ENCODE measurements around the gene SAMD11. TPM values are rescaled to one million over a fixed set of nuclear protein-coding genes. Genes with fewer than 3 reads are reported as not detected.

Gene SAMD11
- polyA plus RNA-seq, 2 of the 4 experiments (the other 2 are of a cell fraction) = 22.4 to 52.8 TPM

DNA sequence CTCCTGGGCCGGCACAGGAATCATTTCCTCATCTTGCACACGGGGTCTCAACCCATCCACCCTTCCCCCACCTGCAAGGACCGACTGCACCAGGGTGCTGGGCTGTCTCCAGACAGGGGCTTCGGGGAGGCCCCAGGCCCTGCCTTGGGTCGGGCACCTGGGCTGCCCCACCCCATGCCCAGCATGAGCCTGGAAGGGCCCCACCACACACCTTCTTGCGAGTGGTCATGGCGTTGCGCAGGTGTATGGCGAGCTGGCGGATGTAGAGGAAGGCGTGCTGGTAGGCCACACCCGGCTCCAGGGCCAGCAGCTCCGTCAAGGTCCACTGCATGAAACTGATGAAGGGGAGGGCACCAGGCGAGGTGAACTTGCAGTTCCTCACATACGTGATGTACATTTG, 28.5 kb downstream of the SAMD11 start:
- 100% methylated on average over 3 of the region's 15 CpGs for WGBS (ENCODE audit: missing lambda C conversion rate)
- ChIA-PET POLR2A (no interaction called here), CTCF (interaction anchor here (1.0 to 2.3 kb wide), 6 partner anchors 10 to 47 kb away, joined by 3 to 9 read pairs (median 6); no protein-coding TSS in a partner anchor)
- DNase-seq (ENCODE audit: low read depth in 1 of 2, low spot score in 1 of 2) (no peak), FAIRE-seq (no peak), ATAC-seq (no peak)
- Histone ChIP-seq H3K4me2 (no peak overlapping the region), H3K4me1 (no peaks in the 10 kb centered on the region; the same call in 2 of the 3 replicates), H3K4me3 (no peak overlapping the region), H3K9me3 (no peaks in the 10 kb centered on the region), H3K27ac (no peak overlapping the region)
- TF ChIP-seq HES2 (IDR thresholded peaks at IDR 0.05) (no peak), RFX5 (IDR thresholded peaks at IDR 0.05) (no peak), KDM5A (IDR thresholded peaks at IDR 0.05) (no peak), HEYL (CRISPR knock-in tag; IDR thresholded peaks at IDR 0.05) (no peak), GATA3 (IDR thresholded peaks at IDR 0.05; ENCODE audit: borderline replicate concordance) (no peak), TP53 (CRISPR knock-in tag; IDR thresholded peaks at IDR 0.05) (no peak), ZFP36 (IDR thresholded peaks at IDR 0.05; ENCODE audit: borderline replicate concordance, partially characterized antibody) (no peak), HOXB5 (CRISPR knock-in tag; IDR thresholded peaks at IDR 0.05) (no peak), HDAC2 (IDR thresholded peaks at IDR 0.05) (no peak), CHD4 (IDR thresholded peaks at IDR 0.05; ENCODE audit: borderline replicate concordance) (no peak), BHLHE40 (IDR thresholded peaks at IDR 0.05; ENCODE audit: low read depth, low read length) (no peak), CEBPB (IDR thresholded peaks at IDR 0.05) (no peak), NR3C1 (IDR thresholded peaks at IDR 0.05) (no peak), RARB (CRISPR knock-in tag; IDR thresholded peaks at IDR 0.05) (no peak), ESRRA (IDR thresholded peaks at IDR 0.05; ENCODE audit: borderline replicate concordance, low read length) (no peak), E2F6 (IDR thresholded peaks at IDR 0.05; ENCODE audit: borderline replicate concordance, low read depth) (no peak), CBX2 (IDR thresholded peaks at IDR 0.05; ENCODE audit: borderline replicate concordance, low read depth) (no peak)
- TF ChIP-seq, protein P1, sequence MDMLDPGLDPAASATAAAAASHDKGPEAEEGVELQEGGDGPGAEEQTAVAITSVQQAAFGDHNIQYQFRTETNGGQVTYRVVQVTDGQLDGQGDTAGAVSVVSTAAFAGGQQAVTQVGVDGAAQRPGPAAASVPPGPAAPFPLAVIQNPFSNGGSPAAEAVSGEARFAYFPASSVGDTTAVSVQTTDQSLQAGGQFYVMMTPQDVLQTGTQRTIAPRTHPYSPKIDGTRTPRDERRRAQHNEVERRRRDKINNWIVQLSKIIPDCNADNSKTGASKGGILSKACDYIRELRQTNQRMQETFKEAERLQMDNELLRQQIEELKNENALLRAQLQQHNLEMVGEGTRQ (IDR thresholded peaks at IDR 0.05) = no peak

- ATAC-seq (no peak), DNase-seq (ENCODE audit: low read depth in 1 of 2, low spot score in 1 of 2) (no peak), FAIRE-seq (no peak)
- TF ChIP-seq ZNF302 (CRISPR knock-in tag; IDR thresholded peaks at IDR 0.05) (no peak), KDM5A (IDR thresholded peaks at IDR 0.05) (no peak), HMGXB4 (CRISPR knock-in tag; IDR thresholded peaks at IDR 0.05; ENCODE audit: borderline replicate concordance) (no peak), JUN (IDR thresholded peaks at IDR 0.05) (no peak), FOSB (CRISPR knock-in tag; IDR thresholded peaks at IDR 0.05) (no peak), BHLHE40 (IDR thresholded peaks at IDR 0.05; ENCODE audit: low read depth, low read length) (no peak), MAFK (IDR thresholded peaks at IDR 0.05; ENCODE audit: partially characterized antibody) (no peak), CEBPB (IDR thresholded peaks at IDR 0.05) (no peak), MAZ (IDR thresholded peaks at IDR 0.05; ENCODE audit: borderline replicate concordance, low read depth, low read length) (no peak), HOXB13 (CRISPR knock-in tag; IDR thresholded peaks at IDR 0.05; ENCODE audit: low read depth) (no peak), PHF8 (IDR thresholded peaks at IDR 0.05; ENCODE audit: borderline replicate concordance, low read depth) (no peak), RCOR1 (IDR thresholded peaks at IDR 0.05; ENCODE audit: low read depth, low read length) (no peak), TP53 (CRISPR knock-in tag; IDR thresholded peaks at IDR 0.05) (no peak), HEYL (CRISPR knock-in tag; IDR thresholded peaks at IDR 0.05) (no peak), FOXS1 (CRISPR knock-in tag; IDR thresholded peaks at IDR 0.05) (no peak)
- TF ChIP-seq, protein P2, sequence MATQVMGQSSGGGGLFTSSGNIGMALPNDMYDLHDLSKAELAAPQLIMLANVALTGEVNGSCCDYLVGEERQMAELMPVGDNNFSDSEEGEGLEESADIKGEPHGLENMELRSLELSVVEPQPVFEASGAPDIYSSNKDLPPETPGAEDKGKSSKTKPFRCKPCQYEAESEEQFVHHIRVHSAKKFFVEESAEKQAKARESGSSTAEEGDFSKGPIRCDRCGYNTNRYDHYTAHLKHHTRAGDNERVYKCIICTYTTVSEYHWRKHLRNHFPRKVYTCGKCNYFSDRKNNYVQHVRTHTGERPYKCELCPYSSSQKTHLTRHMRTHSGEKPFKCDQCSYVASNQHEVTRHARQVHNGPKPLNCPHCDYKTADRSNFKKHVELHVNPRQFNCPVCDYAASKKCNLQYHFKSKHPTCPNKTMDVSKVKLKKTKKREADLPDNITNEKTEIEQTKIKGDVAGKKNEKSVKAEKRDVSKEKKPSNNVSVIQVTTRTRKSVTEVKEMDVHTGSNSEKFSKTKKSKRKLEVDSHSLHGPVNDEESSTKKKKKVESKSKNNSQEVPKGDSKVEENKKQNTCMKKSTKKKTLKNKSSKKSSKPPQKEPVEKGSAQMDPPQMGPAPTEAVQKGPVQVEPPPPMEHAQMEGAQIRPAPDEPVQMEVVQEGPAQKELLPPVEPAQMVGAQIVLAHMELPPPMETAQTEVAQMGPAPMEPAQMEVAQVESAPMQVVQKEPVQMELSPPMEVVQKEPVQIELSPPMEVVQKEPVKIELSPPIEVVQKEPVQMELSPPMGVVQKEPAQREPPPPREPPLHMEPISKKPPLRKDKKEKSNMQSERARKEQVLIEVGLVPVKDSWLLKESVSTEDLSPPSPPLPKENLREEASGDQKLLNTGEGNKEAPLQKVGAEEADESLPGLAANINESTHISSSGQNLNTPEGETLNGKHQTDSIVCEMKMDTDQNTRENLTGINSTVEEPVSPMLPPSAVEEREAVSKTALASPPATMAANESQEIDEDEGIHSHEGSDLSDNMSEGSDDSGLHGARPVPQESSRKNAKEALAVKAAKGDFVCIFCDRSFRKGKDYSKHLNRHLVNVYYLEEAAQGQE (IDR thresholded peaks at IDR 0.05) = no peak
- WGBS (ENCODE audit: missing lambda C conversion rate) = no CpG with 5 or more reads among the region's 7 CpGs
- POLR2A ChIA-PET = no interaction called here
- H3K4me1 ChIP-seq = peaks cover 3% of the 10 kb centered on the region; the same call in 2 of the 3 replicates
- H3K27ac ChIP-seq = no peak overlapping the region
- CTCF ChIA-PET = interaction anchor here (1.0 to 2.3 kb wide), 5 partner anchors 10 to 24 kb away, joined by 3 to 9 read pairs (median 6); no protein-coding TSS in a partner anchor
- no peak overlapping the region for H3K4me3 ChIP-seq
- no peaks in the 10 kb centered on the region for H3K9me3 ChIP-seq
- no peak overlapping the region for H3K4me2 ChIP-seq
These were observed 28.9 kb downstream of the SAMD11 start for GRCh38 chr1:952603-953002.
